ENCODE measurements around the gene FOXN3.

The FOXN3 gene

DNA sequence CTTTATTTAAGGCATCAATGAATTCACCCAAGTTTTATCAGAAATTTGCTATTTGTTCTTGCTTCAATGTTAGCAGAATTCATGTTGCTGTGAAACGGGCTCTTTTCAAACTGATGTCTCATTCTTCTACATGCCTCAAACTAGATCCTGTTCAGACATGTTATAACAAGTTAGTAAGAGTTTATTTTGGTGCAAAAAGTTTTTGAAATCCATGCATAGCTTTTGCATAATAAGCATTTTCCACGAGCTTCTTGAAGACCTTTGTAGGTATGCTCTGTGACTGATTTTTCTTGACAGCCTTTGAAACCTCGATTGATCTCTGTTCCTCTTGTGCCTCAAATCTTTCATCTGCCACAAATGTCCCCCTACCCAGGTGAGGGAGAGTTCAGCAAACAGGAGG lies 275.2 kb downstream of the FOXN3 start:
- Histone ChIP-seq H3K27ac (ENCODE audit: low read length) (no peak overlapping the region), H2AFZ (ENCODE audit: low read depth, low read length) (no peak overlapping the region), H3K36me3 (replicated peaks; ENCODE audit: low read depth, low read length) (no peaks in the 10 kb centered on the region), H4K20me1 (ENCODE audit: insufficient read depth, low read length) (no peaks in the 10 kb centered on the region), H3K4me2 (ENCODE audit: low read length) (no peak overlapping the region), H3K4me1 (ENCODE audit: low read length) (no peaks in the 10 kb centered on the region), H3K9ac (ENCODE audit: low read length) (no peak overlapping the region), H3K9me3 (ENCODE audit: insufficient read depth, low read length) (peaks cover 2% of the 10 kb centered on the region; the same call in 1 of the 2 replicates), H3K79me2 (ENCODE audit: low read length) (no peaks in the 10 kb centered on the region), H3K27me3 (ENCODE audit: low read depth, low read length) (peaks cover 5% of the 10 kb centered on the region), H3K4me3 (ENCODE audit: low read length) (no peak overlapping the region)
- TF ChIP-seq CTCF (IDR thresholded peaks at IDR 0.05; ENCODE audit: low read depth, low read length) (no peak), EZH2phosphoT487 (IDR thresholded peaks at IDR 0.05; ENCODE audit: low read depth) (no peak)

DNA sequence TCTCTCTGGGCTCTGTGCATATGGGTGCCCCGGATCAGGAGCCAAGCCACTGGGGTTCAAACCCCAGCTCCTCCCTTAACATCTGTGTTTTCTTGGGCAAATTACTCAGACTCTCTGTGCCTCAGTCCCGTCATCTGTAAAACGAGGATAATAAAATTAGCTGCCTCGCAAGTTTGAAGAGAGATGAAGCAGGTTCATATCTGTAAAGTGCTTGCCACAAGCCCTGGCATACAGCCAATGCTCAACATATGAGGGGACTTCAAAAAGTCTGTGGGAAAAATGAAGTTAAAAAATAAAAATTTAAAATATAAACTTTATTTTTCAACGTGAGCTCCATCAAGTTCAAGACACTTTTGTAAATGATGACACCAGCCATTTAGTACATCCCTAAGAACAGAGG lies 276.7 kb downstream of the FOXN3 start:
- H3K4me3 ChIP-seq (ENCODE audit: low read length) = no peak overlapping the region

DNA sequence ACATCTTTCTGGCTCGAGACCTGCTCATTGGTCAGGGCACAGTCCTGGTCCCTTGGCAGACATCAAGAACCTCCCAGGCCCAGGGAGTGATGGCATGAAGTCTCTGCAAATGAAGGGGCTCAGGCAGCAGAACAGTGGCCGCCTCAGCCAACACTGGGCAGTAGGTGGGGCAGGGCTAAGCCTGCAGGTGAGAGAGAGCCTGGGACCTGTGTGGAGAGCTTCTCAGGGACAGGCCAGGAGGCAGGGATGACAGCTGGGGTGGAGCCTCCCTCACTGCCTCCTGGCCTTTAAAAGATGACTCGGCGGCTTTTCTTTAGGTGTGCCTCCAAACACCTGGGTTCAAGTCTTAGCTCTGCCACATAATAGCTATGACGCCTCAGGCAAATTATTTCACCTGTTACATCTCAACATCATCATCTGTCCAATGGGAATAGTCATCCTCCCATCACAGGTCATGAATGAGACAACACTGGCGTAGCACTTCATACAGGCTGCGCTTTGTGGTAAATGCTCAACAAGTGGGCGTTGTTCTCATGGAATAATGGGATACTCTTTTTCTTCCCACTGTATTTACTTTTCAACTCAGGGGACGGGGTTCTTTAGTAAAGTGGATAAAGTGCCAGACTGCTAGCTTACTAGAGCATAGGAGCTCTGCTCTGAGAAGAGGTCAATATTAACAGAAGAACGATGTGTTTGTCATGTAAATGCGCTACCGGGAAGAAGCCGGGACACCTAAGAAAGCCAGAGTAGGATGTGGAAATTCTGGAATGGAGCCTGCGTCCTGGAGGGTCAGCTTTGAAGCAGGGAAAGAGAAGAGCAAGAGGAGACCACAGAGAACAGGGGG lies 277.4 kb downstream of the FOXN3 start:
- H3K4me3 ChIP-seq (ENCODE audit: low read length) = no peak overlapping the region
- no peaks in the 10 kb centered on the region for H3K36me3 ChIP-seq (replicated peaks; ENCODE audit: low read depth, low read length)
- no peak overlapping the region for H2AFZ ChIP-seq (ENCODE audit: low read depth, low read length)
- peaks cover 10% of the 10 kb centered on the region for H3K9me3 ChIP-seq (ENCODE audit: insufficient read depth, low read length)
- H3K27me3 ChIP-seq (ENCODE audit: low read depth, low read length) = peaks cover under 1% of the 10 kb centered on the region
- no peak overlapping the region for H3K27ac ChIP-seq (ENCODE audit: low read length)
- TF ChIP-seq EZH2phosphoT487 (IDR thresholded peaks at IDR 0.05; ENCODE audit: low read depth) (no peak), CTCF (IDR thresholded peaks at IDR 0.05; ENCODE audit: low read depth, low read length) (no peak)
- no peaks in the 10 kb centered on the region for H3K4me1 ChIP-seq (ENCODE audit: low read length)
- H3K79me2 ChIP-seq (ENCODE audit: low read length) = no peaks in the 10 kb centered on the region
- no peak overlapping the region for H3K9ac ChIP-seq (ENCODE audit: low read length)
- no peak overlapping the region for H3K4me2 ChIP-seq (ENCODE audit: low read length)
- H4K20me1 ChIP-seq (ENCODE audit: insufficient read depth, low read length) = no peaks in the 10 kb centered on the region

More for the DNA sequence above, 276.7 kb downstream of the FOXN3 start:
- H3K27me3 ChIP-seq (ENCODE audit: low read depth, low read length) = peaks cover 5% of the 10 kb centered on the region
- H3K27ac ChIP-seq (ENCODE audit: low read length) = no peak overlapping the region
- H3K4me1 ChIP-seq (ENCODE audit: low read length) = no peaks in the 10 kb centered on the region
- H3K79me2 ChIP-seq (ENCODE audit: low read length) = no peaks in the 10 kb centered on the region
- no peak for TF ChIP-seq EZH2phosphoT487 (IDR thresholded peaks at IDR 0.05; ENCODE audit: low read depth)
- H2AFZ ChIP-seq (ENCODE audit: low read depth, low read length) = no peak overlapping the region
- no peaks in the 10 kb centered on the region for H4K20me1 ChIP-seq (ENCODE audit: insufficient read depth, low read length)
- H3K9ac ChIP-seq (ENCODE audit: low read length) = no peak overlapping the region
- H3K4me2 ChIP-seq (ENCODE audit: low read length) = no peak overlapping the region
- H3K36me3 ChIP-seq (replicated peaks; ENCODE audit: low read depth, low read length) = no peaks in the 10 kb centered on the region
- H3K9me3 ChIP-seq (ENCODE audit: insufficient read depth, low read length) = peaks cover 10% of the 10 kb centered on the region

GRCh38 chr14:89138846-89139245 lies 278.2 kb downstream of the FOXN3 start:
- no peak overlapping the region for H2AFZ ChIP-seq (ENCODE audit: low read depth, low read length)

More at GRCh38 chr14:89138846-89139245, 278.2 kb downstream of the FOXN3 start:
- Histone ChIP-seq H3K27me3 (ENCODE audit: low read depth, low read length) (no peaks in the 10 kb centered on the region; the same call in none of the 2 replicates), H4K20me1 (ENCODE audit: insufficient read depth, low read length) (no peaks in the 10 kb centered on the region), H3K9me3 (ENCODE audit: insufficient read depth, low read length) (peaks cover 10% of the 10 kb centered on the region), H3K4me3 (ENCODE audit: low read length) (no peak overlapping the region), H3K27ac (ENCODE audit: low read length) (no peak overlapping the region), H3K4me2 (ENCODE audit: low read length) (no peak overlapping the region), H3K9ac (ENCODE audit: low read length) (no peak overlapping the region), H3K4me1 (ENCODE audit: low read length) (no peaks in the 10 kb centered on the region), H3K79me2 (ENCODE audit: low read length) (no peaks in the 10 kb centered on the region), H3K36me3 (replicated peaks; ENCODE audit: low read depth, low read length) (no peaks in the 10 kb centered on the region)
- TF ChIP-seq EZH2phosphoT487 (IDR thresholded peaks at IDR 0.05; ENCODE audit: low read depth) (no peak), CTCF (IDR thresholded peaks at IDR 0.05; ENCODE audit: low read depth, low read length) (no peak)

Measured in OCI-LY3 (cell line).